Coronary artery (tissue), 2 donors: ENCODE measurements around the gene B3GLCT.

Experiments used
- DNase-seq: peaks from one replicate; pipeline ENCODE4 v3.0.0-alpha.2; 2017; ENCODE audit warnings: low spot score
- H3K27ac ChIP-seq, 2 donors: fragments of 200-600 bp; sonication (generic); one replicate each; pipeline ENCODE4 v1.5.1; 2016 to 2019
- H3K4me3 ChIP-seq: fragments of 200-600 bp; sonication (generic); 2 replicates; pipeline ENCODE4 v1.5.1; 2016; ENCODE audit warnings: mild to moderate bottlenecking, moderate library complexity
- CTCF ChIP-seq: fragments of 200-600 bp; sonication (generic); IDR thresholded peaks from one replicate; pipeline ENCODE4 v1.5.1; 2019; ENCODE audit warnings: antibody characterized with exemption

Gene B3GLCT

GRCh38 chr13:31322702-31323405 is 123.1 kb downstream of the B3GLCT start:
- no peak for DNase-seq
- TF ChIP-seq CTCF = no peak
- Histone ChIP-seq H3K27ac (no peak overlapping the region), H3K4me3 (no peak overlapping the region)

- H3K27ac ChIP-seq = no peak overlapping the region
- H3K4me3 ChIP-seq = no peak overlapping the region
- no peak for DNase-seq
- TF ChIP-seq CTCF = no peak
These were observed 127.5 kb downstream of the B3GLCT start for GRCh38 chr13:31327182-31327860.

GRCh38 chr13:31328549-31329235 is 128.9 kb downstream of the B3GLCT start:
- H3K27ac ChIP-seq = no peak overlapping the region
- DNase-seq = no peak
- H3K4me3 ChIP-seq = no peak overlapping the region
- TF ChIP-seq CTCF = no peak

GRCh38 chr13:31330236-31330635 is 130.5 kb downstream of the B3GLCT start:
- TF ChIP-seq CTCF = no peak
- H3K4me3 ChIP-seq = no peak overlapping the region
- no peak overlapping the region for H3K27ac ChIP-seq
- DNase-seq = no peak

GRCh38 chr13:31331068-31331467 is 131.3 kb downstream of the B3GLCT start:
- H3K4me3 ChIP-seq = no peak overlapping the region
- no peak overlapping the region for H3K27ac ChIP-seq
- TF ChIP-seq CTCF = no peak
- no peak for DNase-seq

- Histone ChIP-seq H3K4me3 (no peak overlapping the region), H3K27ac (no peak overlapping the region)
- no peak for DNase-seq
- TF ChIP-seq CTCF = no peak
These were observed 134.8 kb downstream of the B3GLCT start for GRCh38 chr13:31334547-31334946.
